Activated CD4-positive, alpha-beta T cell treated with anti-CD3 and anti-CD28 coated beads, Interleukin-2, amount 10 ng/mL, durations not matched to agents 7 days and 5 days (primary cell): Measurements from ENCODE around the gene ROR2. TPM values are rescaled to one million over a fixed set of nuclear protein-coding genes. Genes with fewer than 3 reads are reported as not detected.

ENCODE experiments used
- CTCF ChIA-PET: fragments of 350-600 bp; sonication (Branson Sonifier 250); formaldehyde crosslinking; loops from one replicate; lab custom pipeline; 2021; ENCODE audit warnings: antibody characterized with exemption; lab: Charles Lee
- POLR2A ChIA-PET: fragments of 350-600 bp; sonication (Branson Sonifier 250); formaldehyde crosslinking; loops from one replicate; lab custom pipeline; 2021; ENCODE audit warnings: antibody characterized with exemption; lab: Charles Lee
- DNase-seq: peaks from one replicate; pipeline ENCODE4 v3.0.0-alpha.2; 2020
- H3K27ac Mint-ChIP-seq: one replicate; pipeline ENCODE4 v1.8.0; 2021; ENCODE audit warnings: mild to moderate bottlenecking, moderate library complexity, mixed read lengths
- H3K27me3 Mint-ChIP-seq: one replicate; pipeline ENCODE4 v1.8.0; 2021; ENCODE audit warnings: mixed read lengths
- H3K36me3 Mint-ChIP-seq: one replicate; pipeline ENCODE4 v1.8.0; 2021; ENCODE audit warnings: low read depth, mixed read lengths
- H3K4me1 Mint-ChIP-seq: one replicate; pipeline ENCODE4 v1.8.0; 2021; ENCODE audit warnings: mixed read lengths
- H3K4me3 Mint-ChIP-seq: one replicate; pipeline ENCODE4 v1.8.0; 2021; ENCODE audit warnings: mild to moderate bottlenecking, moderate library complexity, mixed read lengths
- H3K9me3 Mint-ChIP-seq: one replicate; pipeline ENCODE4 v1.8.0; 2021; ENCODE audit warnings: mixed read lengths
- total RNA-seq, 2 experiments: library from RNA; stranded (reverse); gene quantifications; one replicate each; pipeline ENCODE4 v1.2.3, GENCODE V29; 2021

The ROR2 gene
- total RNA-seq, 2 experiments from 2014 or later: 0.48 to 0.55 TPM

- DNase-seq: no peak
- peaks cover 5% of the 10 kb centered on the region for H3K27me3 Mint-ChIP-seq
- no peak overlapping the region for H3K4me3 Mint-ChIP-seq
- peaks cover 13% of the 10 kb centered on the region for H3K4me1 Mint-ChIP-seq
- H3K9me3 Mint-ChIP-seq: no peaks in the 10 kb centered on the region
- no peak overlapping the region for H3K27ac Mint-ChIP-seq
- POLR2A ChIA-PET: no interaction called here
- CTCF ChIA-PET: no interaction called here
- no peaks in the 10 kb centered on the region for H3K36me3 Mint-ChIP-seq
Observed at GRCh38 chr9:91835216-91835615, 114.8 kb downstream of the ROR2 start.

- Mint-ChIP-seq H3K27ac (no peak overlapping the region), H3K36me3 (no peaks in the 10 kb centered on the region), H3K4me1 (peaks cover 8% of the 10 kb centered on the region), H3K9me3 (no peaks in the 10 kb centered on the region), H3K27me3 (peaks cover 5% of the 10 kb centered on the region), H3K4me3 (no peak overlapping the region)
- DNase-seq: no peak
- CTCF ChIA-PET: no interaction called here
- POLR2A ChIA-PET: no interaction called here
Observed at GRCh38 chr9:91834740-91835139, 115.3 kb downstream of the ROR2 start.

DNA sequence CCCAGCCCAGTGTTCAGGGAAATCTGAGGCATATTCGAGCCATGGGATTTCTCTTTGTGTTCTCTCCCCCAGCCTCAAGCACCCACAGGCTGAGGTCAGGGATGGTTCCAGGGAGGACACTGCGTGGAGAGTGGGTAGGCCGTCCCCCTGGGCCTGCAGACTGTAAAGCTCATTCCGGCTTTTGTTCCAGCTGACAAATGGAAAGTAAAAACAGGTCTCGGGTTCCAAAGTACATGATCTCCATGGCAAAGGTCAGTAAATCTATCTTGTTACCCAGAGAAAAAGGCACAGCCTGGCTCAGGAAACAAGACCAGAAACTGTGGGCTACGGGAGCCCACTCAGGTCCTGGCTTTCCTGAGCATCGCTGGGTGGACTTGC, 116.2 kb downstream of the ROR2 start:
- ChIA-PET POLR2A (no interaction called here), CTCF (interaction anchor here (0.6 kb wide), 1 partner anchor 29 kb away, joined by 4 read pairs; no protein-coding TSS in a partner anchor)
- Mint-ChIP-seq H3K27me3 (peaks cover 5% of the 10 kb centered on the region), H3K4me1 (peaks cover 3% of the 10 kb centered on the region), H3K27ac (no peak overlapping the region), H3K9me3 (no peaks in the 10 kb centered on the region), H3K4me3 (no peak overlapping the region), H3K36me3 (no peaks in the 10 kb centered on the region)
- DNase-seq: no peak

DNA sequence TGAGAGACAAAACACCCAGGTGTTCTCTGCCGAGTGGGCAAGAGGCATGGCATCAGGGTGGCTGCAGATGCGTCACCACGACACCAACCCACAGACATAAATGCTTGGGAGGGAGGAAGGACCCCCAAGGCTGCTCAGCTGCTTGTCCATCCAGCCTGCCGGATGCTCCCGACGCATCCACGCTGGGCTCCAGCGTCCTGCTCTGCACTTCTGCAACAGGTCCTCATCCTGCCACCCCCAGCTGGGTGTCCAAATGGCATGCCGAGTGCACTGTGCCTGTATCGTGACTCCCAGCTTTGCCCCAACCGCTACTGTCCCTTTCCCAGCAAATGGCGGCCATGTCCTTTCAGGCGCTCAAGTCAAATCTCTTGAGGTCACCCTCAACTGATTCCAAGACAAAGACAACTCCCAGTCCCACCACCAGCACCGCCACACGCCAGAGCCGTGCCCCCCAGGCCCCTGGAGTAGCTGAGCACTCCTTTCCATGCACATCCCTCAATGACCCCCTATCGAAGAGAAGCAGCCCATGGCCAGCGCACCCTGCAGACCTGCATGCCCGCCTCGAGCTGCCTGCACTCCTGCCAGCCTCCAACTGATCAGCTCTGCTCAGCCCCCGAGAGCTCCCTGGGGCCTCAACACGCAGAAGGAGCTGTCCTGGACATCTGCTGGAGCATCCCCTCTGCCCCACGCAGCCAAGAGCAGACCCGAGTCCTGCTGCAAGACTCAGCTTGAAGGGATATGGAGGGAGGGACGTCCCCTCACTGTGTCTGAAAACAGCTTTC, 116.7 kb downstream of the ROR2 start:
- Mint-ChIP-seq H3K36me3 (no peaks in the 10 kb centered on the region), H3K9me3 (no peaks in the 10 kb centered on the region), H3K4me3 (no peak overlapping the region), H3K4me1 (peaks cover 3% of the 10 kb centered on the region), H3K27ac (no peak overlapping the region), H3K27me3 (peaks cover 8% of the 10 kb centered on the region)
- no peak for DNase-seq
- ChIA-PET CTCF (no interaction called here), POLR2A (no interaction called here)

- Mint-ChIP-seq H3K27ac (no peak overlapping the region), H3K27me3 (peaks cover 10% of the 10 kb centered on the region), H3K4me1 (no peaks in the 10 kb centered on the region), H3K36me3 (no peaks in the 10 kb centered on the region), H3K4me3 (no peak overlapping the region), H3K9me3 (no peaks in the 10 kb centered on the region)
- DNase-seq: no peak
- ChIA-PET POLR2A (no interaction called here), CTCF (no interaction called here)
Observed at GRCh38 chr9:91832322-91832721, 117.7 kb downstream of the ROR2 start.

DNA sequence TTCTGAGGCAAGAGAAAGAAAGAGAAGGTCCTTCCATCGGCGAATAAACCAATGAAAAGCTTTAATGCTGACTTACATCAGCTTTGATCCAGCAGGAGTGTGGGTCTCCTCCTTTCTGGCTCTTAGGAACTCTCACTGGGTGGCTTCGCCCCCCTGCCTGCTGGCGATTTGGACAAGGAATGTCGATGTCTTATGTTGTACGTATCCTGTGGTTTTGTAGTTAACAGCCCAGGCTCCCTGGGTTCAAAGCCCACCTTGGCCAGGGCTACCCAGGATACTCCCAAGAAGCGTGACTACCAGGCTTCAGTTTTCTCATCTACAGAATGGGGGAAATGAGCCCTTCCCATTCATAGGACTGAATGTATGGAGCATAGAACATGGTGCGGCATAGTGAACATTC, 124.2 kb downstream of the ROR2 start:
- ChIA-PET CTCF (no interaction called here), POLR2A (no interaction called here)
- Mint-ChIP-seq H3K4me3 (no peak overlapping the region), H3K27ac (no peak overlapping the region), H3K4me1 (no peaks in the 10 kb centered on the region), H3K27me3 (peaks cover 12% of the 10 kb centered on the region), H3K9me3 (no peaks in the 10 kb centered on the region), H3K36me3 (no peaks in the 10 kb centered on the region)
- no peak for DNase-seq

DNA sequence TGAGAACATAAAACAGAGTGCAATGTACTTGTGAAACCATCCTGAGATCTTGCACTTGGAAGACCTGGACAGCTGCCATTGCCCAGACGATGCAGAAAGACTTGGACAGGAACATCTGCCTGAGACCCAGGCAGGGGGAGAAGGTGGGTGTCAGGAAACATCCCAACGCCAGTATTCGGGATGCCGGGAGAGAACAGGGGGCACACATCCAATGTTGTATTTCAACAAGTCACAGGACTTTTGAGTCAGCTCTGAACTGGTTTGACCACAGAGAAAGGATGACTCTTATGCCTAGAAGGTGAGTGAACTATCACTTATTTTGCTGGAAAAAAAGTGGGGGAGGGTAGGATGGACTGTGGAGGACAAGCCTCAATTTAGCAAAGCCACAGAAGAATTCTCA, 124.6 kb downstream of the ROR2 start:
- Mint-ChIP-seq H3K9me3 (no peaks in the 10 kb centered on the region), H3K36me3 (no peaks in the 10 kb centered on the region), H3K4me1 (no peaks in the 10 kb centered on the region), H3K27me3 (peaks cover 12% of the 10 kb centered on the region), H3K27ac (no peak overlapping the region), H3K4me3 (no peak overlapping the region)
- ChIA-PET POLR2A (no interaction called here), CTCF (no interaction called here)
- no peak for DNase-seq

GRCh38 chr9:91824601-91825305, 125.3 kb downstream of the ROR2 start:
- H3K27me3 Mint-ChIP-seq: peaks cover 10% of the 10 kb centered on the region
- CTCF ChIA-PET: no interaction called here
- no peaks in the 10 kb centered on the region for H3K4me1 Mint-ChIP-seq
- no peaks in the 10 kb centered on the region for H3K36me3 Mint-ChIP-seq
- POLR2A ChIA-PET: no interaction called here
- no peak for DNase-seq
- H3K4me3 Mint-ChIP-seq: no peak overlapping the region
- no peak overlapping the region for H3K27ac Mint-ChIP-seq
- H3K9me3 Mint-ChIP-seq: no peaks in the 10 kb centered on the region

DNA sequence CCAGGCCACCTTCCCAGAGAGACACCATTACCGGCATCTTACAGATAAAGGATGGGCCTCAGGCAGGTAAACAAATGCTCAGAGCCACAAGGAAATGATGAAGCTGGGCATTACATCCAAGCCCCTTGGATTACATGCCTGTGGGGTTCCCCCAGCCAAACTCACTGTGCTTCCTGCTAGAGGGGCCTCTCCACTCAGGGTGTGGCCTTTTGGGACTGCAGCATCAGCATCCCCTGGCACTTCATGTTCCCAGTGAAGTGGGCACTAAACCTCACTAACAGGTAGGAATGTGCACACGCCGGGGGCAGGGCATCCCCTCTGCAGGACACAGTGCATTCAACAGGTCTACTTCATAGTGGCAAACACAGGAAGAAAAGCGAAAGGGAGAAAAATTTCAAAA, 125.9 kb downstream of the ROR2 start:
- POLR2A ChIA-PET: no interaction called here
- no peak for DNase-seq
- Mint-ChIP-seq H3K36me3 (no peaks in the 10 kb centered on the region), H3K9me3 (no peaks in the 10 kb centered on the region), H3K4me1 (no peaks in the 10 kb centered on the region), H3K4me3 (no peak overlapping the region), H3K27me3 (peaks cover 10% of the 10 kb centered on the region), H3K27ac (no peak overlapping the region)
- CTCF ChIA-PET: no interaction called here

- no peak for DNase-seq
- no peaks in the 10 kb centered on the region for H3K4me1 Mint-ChIP-seq
- POLR2A ChIA-PET: no interaction called here
- no peaks in the 10 kb centered on the region for H3K36me3 Mint-ChIP-seq
- H3K27me3 Mint-ChIP-seq: peaks cover 6% of the 10 kb centered on the region
- no peaks in the 10 kb centered on the region for H3K9me3 Mint-ChIP-seq
- no peak overlapping the region for H3K27ac Mint-ChIP-seq
- H3K4me3 Mint-ChIP-seq: no peak overlapping the region
- CTCF ChIA-PET: no interaction called here
Observed at GRCh38 chr9:91820949-91821880, 128.8 kb downstream of the ROR2 start.

DNA sequence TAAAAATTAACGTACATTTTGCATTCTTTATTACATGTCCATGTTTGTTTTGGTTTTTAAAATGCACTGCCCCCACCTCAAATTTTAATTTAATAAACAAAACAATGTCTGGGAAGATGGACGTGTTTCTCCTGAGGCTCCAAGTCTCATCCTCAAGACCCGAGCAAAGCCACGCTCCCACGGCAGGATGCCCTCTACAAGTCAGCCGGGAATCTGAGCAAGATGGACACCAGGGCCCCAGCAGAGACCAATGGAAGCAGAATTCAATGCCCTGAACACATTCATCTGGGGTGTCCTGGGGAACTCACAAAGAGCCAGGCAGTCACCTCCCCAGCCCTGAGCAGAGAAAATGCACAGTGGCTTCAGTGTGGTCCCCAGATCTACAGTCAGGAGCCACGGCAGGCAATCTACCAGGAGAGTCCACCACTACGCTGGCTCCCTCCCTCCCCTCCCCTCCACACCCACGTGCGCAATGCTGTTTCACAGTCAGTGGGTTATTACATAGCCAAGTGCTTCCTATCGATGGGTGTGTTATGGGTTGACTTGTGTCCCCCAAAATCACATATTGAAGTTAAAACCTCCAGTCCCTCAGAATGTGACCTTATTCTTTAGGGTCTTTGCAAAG, 129.8 kb downstream of the ROR2 start:
- Mint-ChIP-seq H3K4me1 (no peaks in the 10 kb centered on the region), H3K27me3 (peaks cover 6% of the 10 kb centered on the region), H3K36me3 (no peaks in the 10 kb centered on the region), H3K9me3 (no peaks in the 10 kb centered on the region), H3K27ac (no peak overlapping the region), H3K4me3 (no peak overlapping the region)
- no peak for DNase-seq
- ChIA-PET POLR2A (no interaction called here), CTCF (no interaction called here)

DNA sequence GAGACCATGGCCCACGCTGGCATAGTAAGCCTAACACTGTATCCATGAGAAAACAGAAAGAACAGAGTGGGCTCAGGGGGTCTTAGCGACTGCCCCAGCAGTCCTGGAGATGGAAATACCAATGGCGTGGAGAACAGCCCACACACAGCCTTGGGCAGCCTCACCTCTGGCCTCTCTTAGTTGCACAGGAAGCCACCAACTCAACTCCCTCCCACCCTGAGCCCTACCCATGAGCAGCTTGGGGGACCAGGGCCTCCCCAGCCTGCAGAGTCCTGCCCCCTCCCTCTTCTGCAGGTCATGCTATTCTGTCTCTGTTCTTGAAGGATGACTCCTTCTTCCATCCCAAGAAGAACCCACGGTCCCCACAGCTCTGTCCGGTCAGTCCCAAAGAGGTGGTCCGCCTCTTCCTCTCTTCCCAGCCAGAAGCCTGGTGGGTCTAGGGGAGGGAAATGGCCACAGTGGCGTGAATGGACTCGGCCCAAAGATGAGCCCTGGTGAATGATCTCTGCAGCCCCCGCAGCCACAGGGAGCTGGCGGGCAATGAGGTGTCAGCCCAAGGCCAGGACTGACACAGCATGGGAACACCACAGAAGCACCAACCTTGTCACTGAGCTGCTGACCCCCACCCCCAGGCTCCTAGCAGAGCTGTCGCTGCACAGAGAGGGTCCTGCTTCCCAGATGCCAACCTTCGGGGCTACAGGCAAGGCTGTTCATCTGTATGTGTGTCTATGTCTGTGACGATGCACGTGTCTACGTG, 131.2 kb downstream of the ROR2 start:
- no peak overlapping the region for H3K4me3 Mint-ChIP-seq
- H3K27me3 Mint-ChIP-seq: peaks cover 6% of the 10 kb centered on the region
- CTCF ChIA-PET: no interaction called here
- H3K9me3 Mint-ChIP-seq: no peaks in the 10 kb centered on the region
- no peaks in the 10 kb centered on the region for H3K4me1 Mint-ChIP-seq
- DNase-seq: no peak
- POLR2A ChIA-PET: no interaction called here
- no peaks in the 10 kb centered on the region for H3K36me3 Mint-ChIP-seq
- H3K27ac Mint-ChIP-seq: no peak overlapping the region
